Measurements from ENCODE around the gene ZDHHC13. TPM values are rescaled to one million over a fixed set of nuclear protein-coding genes. Genes with fewer than 3 reads are reported as not detected.

Gene ZDHHC13
- total and polyA plus RNA-seq, 7 donors = 0.70 to 2.6 (median 1.4) TPM

GRCh38 chr11:19094859-19095258, 22.1 kb upstream of the ZDHHC13 start:
- Histone ChIP-seq H3K4me1 (no peaks in the 10 kb centered on the region), H3K36me3 (ENCODE audit: insufficient read depth in 1 of 2, low read depth in 1 of 2) (no peaks in the 10 kb centered on the region), H3K27me3 (ENCODE audit: insufficient read depth in 3 of 3, low read length in 2 of 3) (peaks cover 0 to 3% (median 2%) of the 10 kb centered on the region in 3 donors), H3K9me3 (no peaks in the 10 kb centered on the region), H3K27ac (no peak overlapping the region), H3K4me3 (no peak overlapping the region)
- intact Hi-C loops (cut with DNase I) = no loop called here
- TF ChIP-seq CTCF (IDR thresholded peaks at IDR 0.05) = no peak
- WGBS, 3 donors = 32 to 56% (median 38%) methylated on average over 2 of the region's 2 CpGs
- DNase-seq (no peak), ATAC-seq (no peak)

GRCh38 chr11:19099093-19099492, 17.9 kb upstream of the ZDHHC13 start:
- Histone ChIP-seq H3K9me3 (no peaks in the 10 kb centered on the region), H3K36me3 (ENCODE audit: insufficient read depth in 1 of 2, low read depth in 1 of 2) (no peaks in the 10 kb centered on the region), H3K27me3 (ENCODE audit: insufficient read depth in 3 of 3, low read length in 2 of 3) (peaks cover 0 to 3% (median 2%) of the 10 kb centered on the region in 3 donors), H3K4me1 (no peaks in the 10 kb centered on the region), H3K27ac (no peak overlapping the region), H3K4me3 (no peak overlapping the region)
- intact Hi-C loops (cut with DNase I) = no loop called here
- TF ChIP-seq CTCF (IDR thresholded peaks at IDR 0.05) = no peak
- ATAC-seq = no peak
- 67 to 72% (median 70%) methylated on average over 3 of the region's 3 CpGs for WGBS, 3 donors
- DNase-seq = no peak

- WGBS, 3 donors = 88 to 94% (median 90%) methylated on average over 4 of the region's 4 CpGs
- Histone ChIP-seq H3K36me3 (ENCODE audit: insufficient read depth in 1 of 2, low read depth in 1 of 2) (no peaks in the 10 kb centered on the region), H3K9me3 (no peaks in the 10 kb centered on the region), H3K4me3 (no peak overlapping the region), H3K27me3 (ENCODE audit: insufficient read depth in 3 of 3, low read length in 2 of 3) (peaks cover 0 to under 1% (median 0%) of the 10 kb centered on the region in 3 donors), H3K4me1 (no peaks in the 10 kb centered on the region), H3K27ac (no peak overlapping the region)
- no peak for TF ChIP-seq CTCF (IDR thresholded peaks at IDR 0.05)
- intact Hi-C loops (cut with DNase I) = no loop called here
- DNase-seq (no peak), ATAC-seq (no peak)
Observed at GRCh38 chr11:19100885-19101284, 16.1 kb upstream of the ZDHHC13 start.

GRCh38 chr11:19101796-19102520, 15.0 kb upstream of the ZDHHC13 start:
- ATAC-seq = no peak
- intact Hi-C loops (cut with DNase I) = no loop called here
- 38 to 56% (median 50%) methylated on average over 4 of the region's 4 CpGs for WGBS, 3 donors

More at GRCh38 chr11:19101796-19102520, 15.0 kb upstream of the ZDHHC13 start:
- Histone ChIP-seq H3K4me1 (no peaks in the 10 kb centered on the region), H3K27ac (no peak overlapping the region), H3K4me3 (no peak overlapping the region), H3K9me3 (no peaks in the 10 kb centered on the region), H3K36me3 (ENCODE audit: insufficient read depth in 1 of 2, low read depth in 1 of 2) (no peaks in the 10 kb centered on the region), H3K27me3 (ENCODE audit: insufficient read depth in 3 of 3, low read length in 2 of 3) (no peaks in the 10 kb centered on the region)
- no peak for DNase-seq
- no peak for TF ChIP-seq CTCF (IDR thresholded peaks at IDR 0.05)
